Measurements from ENCODE around the gene CDK12.
"Not testable (repeated sequence)": the region's sequence is repeated elsewhere in the genome, so short reads cannot be mapped to it uniquely, and the experiment has no call there.

The CDK12 gene

DNA sequence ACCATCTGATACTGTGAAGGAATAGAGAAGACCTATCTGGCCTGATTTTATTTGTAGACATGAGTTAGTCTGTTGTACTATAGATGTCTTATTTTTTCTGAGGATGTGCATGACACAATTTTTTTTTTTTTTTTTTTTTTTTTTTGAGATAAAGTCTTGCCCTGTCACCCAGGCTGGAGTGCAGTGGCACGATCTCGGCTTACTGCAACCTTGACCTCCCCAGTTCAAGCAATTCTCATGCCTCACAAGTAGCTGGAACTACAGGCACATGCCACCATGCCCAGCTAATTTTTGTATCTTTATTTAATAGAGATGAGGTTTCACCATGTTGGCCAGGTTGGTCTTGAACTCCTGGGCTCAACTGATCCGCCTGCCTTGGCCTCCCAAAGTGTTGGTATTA is 26.2 kb downstream of the CDK12 start:
- H3K9me3 ChIP-seq (ENCODE audit: control insufficient read depth in 5 of 5, low read length in 5 of 5); H3K4me1 ChIP-seq (ENCODE audit: control insufficient read depth in 5 of 5, insufficient read depth in 5 of 5, low read length in 5 of 5); H3K4me3 ChIP-seq (ENCODE audit: low read depth in 1 of 5, low read length in 5 of 5); H3K27me3 ChIP-seq (ENCODE audit: control insufficient read depth in 5 of 5, insufficient read depth in 4 of 5, low read length in 5 of 5); H3K9ac ChIP-seq (ENCODE audit: low read length in 5 of 5); H3K27ac ChIP-seq (ENCODE audit: low read depth, low read length): not testable (repeated sequence)
- H3K36me3 ChIP-seq (ENCODE audit: control insufficient read depth in 5 of 5, insufficient read depth in 5 of 5, low read length in 5 of 5): peaks cover 7 to 31% (median 15%) of the 10 kb centered on the region in 5 donors

DNA sequence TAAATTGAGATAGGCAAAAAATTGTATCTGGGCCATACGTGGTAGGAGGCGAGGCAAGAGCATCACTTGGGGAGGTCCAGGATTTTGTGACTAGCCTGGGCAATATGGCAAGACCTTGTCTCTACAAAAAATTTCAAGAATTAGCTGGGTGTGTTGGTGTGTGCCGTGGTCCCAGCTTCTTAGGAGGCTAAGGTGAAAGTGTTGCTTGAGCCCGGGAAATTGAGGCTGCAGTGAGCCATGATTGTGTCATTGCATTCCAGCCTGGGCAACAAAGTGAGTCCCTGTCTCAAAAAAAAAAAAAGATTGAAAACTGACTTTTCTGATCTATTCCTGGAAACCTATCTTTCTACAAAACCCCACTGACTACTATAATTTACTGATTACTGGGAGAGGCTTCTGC is 26.7 kb downstream of the CDK12 start:
- H3K9ac ChIP-seq (ENCODE audit: low read length in 5 of 5): no peak overlapping the region
- peaks cover 9 to 31% (median 20%) of the 10 kb centered on the region in 5 donors for H3K36me3 ChIP-seq (ENCODE audit: control insufficient read depth in 5 of 5, insufficient read depth in 5 of 5, low read length in 5 of 5)
- no peaks in the 10 kb centered on the region for H3K9me3 ChIP-seq (ENCODE audit: control insufficient read depth in 5 of 5, low read length in 5 of 5)
- no peaks in the 10 kb centered on the region for H3K27me3 ChIP-seq (ENCODE audit: control insufficient read depth in 5 of 5, insufficient read depth in 4 of 5, low read length in 5 of 5)
- no peaks in the 10 kb centered on the region for H3K4me1 ChIP-seq (ENCODE audit: control insufficient read depth in 5 of 5, insufficient read depth in 5 of 5, low read length in 5 of 5)
- no peak overlapping the region for H3K4me3 ChIP-seq (ENCODE audit: low read depth in 1 of 5, low read length in 5 of 5)
- no peak overlapping the region for H3K27ac ChIP-seq (ENCODE audit: low read depth, low read length)

DNA sequence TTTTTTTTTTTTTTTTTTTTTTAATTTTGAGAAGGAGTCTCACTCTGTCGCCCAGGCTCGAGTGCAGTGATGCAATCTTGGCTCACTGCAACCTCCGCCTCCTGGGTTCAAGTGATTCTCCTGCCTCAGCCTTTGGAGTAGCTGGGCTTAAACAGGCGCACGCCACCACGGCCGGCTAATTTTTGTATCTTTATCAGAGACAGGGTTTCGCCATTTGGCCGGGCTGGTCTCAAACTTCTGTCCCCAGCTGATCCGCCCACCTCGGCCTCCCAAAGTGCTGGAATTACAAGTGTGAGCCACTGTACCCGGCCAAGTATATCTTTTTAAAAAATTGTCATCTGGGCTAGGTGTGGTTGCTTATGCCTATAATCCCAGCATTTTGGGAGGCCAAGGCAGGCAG is 35.6 kb downstream of the CDK12 start:
- not testable (repeated sequence) for H3K4me3 ChIP-seq (ENCODE audit: low read depth in 1 of 5, low read length in 5 of 5); H3K27me3 ChIP-seq (ENCODE audit: control insufficient read depth in 5 of 5, insufficient read depth in 4 of 5, low read length in 5 of 5); H3K4me1 ChIP-seq (ENCODE audit: control insufficient read depth in 5 of 5, insufficient read depth in 5 of 5, low read length in 5 of 5); H3K27ac ChIP-seq (ENCODE audit: low read depth, low read length); H3K9ac ChIP-seq (ENCODE audit: low read length in 5 of 5); H3K9me3 ChIP-seq (ENCODE audit: control insufficient read depth in 5 of 5, low read length in 5 of 5)
- H3K36me3 ChIP-seq (ENCODE audit: control insufficient read depth in 5 of 5, insufficient read depth in 5 of 5, low read length in 5 of 5): peaks cover 14 to 85% (median 69%) of the 10 kb centered on the region in 5 donors

DNA sequence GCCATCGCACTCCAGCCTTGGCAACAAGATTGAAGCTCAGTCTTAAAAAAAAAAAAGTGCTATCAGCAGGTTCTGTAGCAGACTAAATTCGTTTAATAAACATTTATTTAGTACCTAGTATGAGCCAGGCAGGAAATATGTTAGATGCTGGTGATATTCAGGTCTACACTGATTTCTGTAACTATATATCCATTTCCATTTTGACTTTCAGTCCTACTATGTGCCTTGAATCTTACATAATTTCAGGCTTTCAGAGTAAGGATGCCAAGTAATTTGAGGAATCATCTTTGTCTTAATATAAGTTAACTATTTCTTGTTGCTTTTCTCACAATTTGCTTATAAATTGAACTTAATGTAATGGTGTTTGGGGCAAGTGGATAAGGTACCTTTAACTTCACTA is 46.2 kb downstream of the CDK12 start:
- Histone ChIP-seq H3K4me1 (ENCODE audit: control insufficient read depth in 5 of 5, insufficient read depth in 5 of 5, low read length in 5 of 5) (no peaks in the 10 kb centered on the region), H3K27ac (ENCODE audit: low read depth, low read length) (no peak overlapping the region), H3K36me3 (ENCODE audit: control insufficient read depth in 5 of 5, insufficient read depth in 5 of 5, low read length in 5 of 5) (peaks cover 38 to 89% (median 62%) of the 10 kb centered on the region in 5 donors), H3K4me3 (ENCODE audit: low read depth in 1 of 5, low read length in 5 of 5) (no peak overlapping the region), H3K9ac (ENCODE audit: low read length in 5 of 5) (no peak overlapping the region), H3K9me3 (ENCODE audit: control insufficient read depth in 5 of 5, low read length in 5 of 5) (no peaks in the 10 kb centered on the region), H3K27me3 (ENCODE audit: control insufficient read depth in 5 of 5, insufficient read depth in 4 of 5, low read length in 5 of 5) (no peaks in the 10 kb centered on the region)

DNA sequence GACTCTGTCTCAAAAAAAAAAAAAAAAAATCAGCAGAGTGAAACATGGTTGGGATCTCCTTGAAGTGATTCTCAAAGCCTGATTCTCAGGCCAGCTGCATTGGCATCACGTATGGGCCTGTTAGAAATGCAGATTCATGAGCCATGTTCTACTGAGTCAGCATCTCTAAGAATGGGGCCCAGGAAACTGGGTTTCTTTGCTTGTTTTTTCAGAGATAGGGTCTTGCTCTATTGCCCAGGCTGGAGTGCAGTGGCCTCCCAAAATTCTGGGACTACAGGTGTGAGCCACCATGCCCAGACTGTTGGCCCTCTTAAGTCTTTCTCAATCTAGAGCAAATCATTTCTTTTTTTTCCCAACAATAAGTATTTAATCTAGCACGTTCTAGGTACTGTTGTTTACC is 47.7 kb downstream of the CDK12 start:
- H3K9ac ChIP-seq (ENCODE audit: low read length in 5 of 5): no peak overlapping the region
- no peaks in the 10 kb centered on the region for H3K9me3 ChIP-seq (ENCODE audit: control insufficient read depth in 5 of 5, low read length in 5 of 5)
- H3K36me3 ChIP-seq (ENCODE audit: control insufficient read depth in 5 of 5, insufficient read depth in 5 of 5, low read length in 5 of 5): peaks cover 45 to 87% (median 57%) of the 10 kb centered on the region in 5 donors
- H3K4me3 ChIP-seq (ENCODE audit: low read depth in 1 of 5, low read length in 5 of 5): no peak overlapping the region
- H3K27ac ChIP-seq (ENCODE audit: low read depth, low read length): no peak overlapping the region
- no peaks in the 10 kb centered on the region for H3K27me3 ChIP-seq (ENCODE audit: control insufficient read depth in 5 of 5, insufficient read depth in 4 of 5, low read length in 5 of 5)
- no peaks in the 10 kb centered on the region for H3K4me1 ChIP-seq (ENCODE audit: control insufficient read depth in 5 of 5, insufficient read depth in 5 of 5, low read length in 5 of 5)

DNA sequence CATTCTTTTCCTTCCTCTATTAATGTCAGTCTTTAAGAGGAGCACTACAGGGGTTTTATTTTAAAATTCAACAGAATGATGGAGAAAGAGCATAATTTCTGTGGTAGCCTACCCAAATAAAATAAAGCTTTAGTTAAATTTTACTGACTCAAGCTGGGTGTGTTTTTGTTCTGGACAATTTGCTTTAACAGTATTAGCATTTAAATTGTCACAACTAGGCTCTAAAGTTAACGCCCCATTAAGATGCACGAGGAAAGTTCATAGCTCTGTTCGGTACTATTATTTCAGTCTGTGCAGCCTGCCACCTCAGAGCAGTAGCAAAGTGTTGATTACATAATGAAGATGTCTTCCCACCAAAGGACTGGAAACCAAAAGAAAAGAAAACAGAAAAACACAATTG is 52.0 kb downstream of the CDK12 start:
- H3K27ac ChIP-seq (ENCODE audit: low read depth, low read length): no peak overlapping the region
- H3K36me3 ChIP-seq (ENCODE audit: control insufficient read depth in 5 of 5, insufficient read depth in 5 of 5, low read length in 5 of 5): peaks cover 43 to 90% (median 61%) of the 10 kb centered on the region in 5 donors
- H3K9me3 ChIP-seq (ENCODE audit: control insufficient read depth in 5 of 5, low read length in 5 of 5): no peaks in the 10 kb centered on the region
- H3K9ac ChIP-seq (ENCODE audit: low read length in 5 of 5): no peak overlapping the region
- H3K27me3 ChIP-seq (ENCODE audit: control insufficient read depth in 5 of 5, insufficient read depth in 4 of 5, low read length in 5 of 5): no peaks in the 10 kb centered on the region
- H3K4me1 ChIP-seq (ENCODE audit: control insufficient read depth in 5 of 5, insufficient read depth in 5 of 5, low read length in 5 of 5): no peaks in the 10 kb centered on the region
- no peak overlapping the region for H3K4me3 ChIP-seq (ENCODE audit: low read depth in 1 of 5, low read length in 5 of 5)

DNA sequence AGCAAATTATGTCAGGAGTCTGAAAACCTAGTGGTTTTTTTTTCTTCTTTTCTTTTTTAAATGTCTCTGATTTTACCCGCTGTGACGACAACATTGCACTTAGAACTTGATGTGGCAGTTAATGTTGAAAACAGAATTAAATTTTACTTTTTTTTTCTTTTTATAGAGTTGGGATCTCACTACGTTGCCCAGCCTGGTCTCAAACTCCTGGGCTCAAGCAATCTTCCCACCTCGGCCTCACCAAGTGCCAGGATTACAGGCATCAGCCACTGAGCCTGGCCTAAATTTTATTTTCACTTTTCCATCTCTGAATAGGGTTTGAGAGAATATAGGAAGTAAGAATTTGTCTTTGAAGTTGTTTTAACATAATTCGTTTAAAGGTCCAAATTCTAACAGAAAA is 52.6 kb downstream of the CDK12 start:
- no peaks in the 10 kb centered on the region for H3K4me1 ChIP-seq (ENCODE audit: control insufficient read depth in 5 of 5, insufficient read depth in 5 of 5, low read length in 5 of 5)
- H3K9ac ChIP-seq (ENCODE audit: low read length in 5 of 5): no peak overlapping the region
- H3K9me3 ChIP-seq (ENCODE audit: control insufficient read depth in 5 of 5, low read length in 5 of 5): no peaks in the 10 kb centered on the region
- H3K27me3 ChIP-seq (ENCODE audit: control insufficient read depth in 5 of 5, insufficient read depth in 4 of 5, low read length in 5 of 5): no peaks in the 10 kb centered on the region
- H3K27ac ChIP-seq (ENCODE audit: low read depth, low read length): no peak overlapping the region
- no peak overlapping the region for H3K4me3 ChIP-seq (ENCODE audit: low read depth in 1 of 5, low read length in 5 of 5)
- H3K36me3 ChIP-seq (ENCODE audit: control insufficient read depth in 5 of 5, insufficient read depth in 5 of 5, low read length in 5 of 5): peaks cover 43 to 90% (median 61%) of the 10 kb centered on the region in 5 donors

DNA sequence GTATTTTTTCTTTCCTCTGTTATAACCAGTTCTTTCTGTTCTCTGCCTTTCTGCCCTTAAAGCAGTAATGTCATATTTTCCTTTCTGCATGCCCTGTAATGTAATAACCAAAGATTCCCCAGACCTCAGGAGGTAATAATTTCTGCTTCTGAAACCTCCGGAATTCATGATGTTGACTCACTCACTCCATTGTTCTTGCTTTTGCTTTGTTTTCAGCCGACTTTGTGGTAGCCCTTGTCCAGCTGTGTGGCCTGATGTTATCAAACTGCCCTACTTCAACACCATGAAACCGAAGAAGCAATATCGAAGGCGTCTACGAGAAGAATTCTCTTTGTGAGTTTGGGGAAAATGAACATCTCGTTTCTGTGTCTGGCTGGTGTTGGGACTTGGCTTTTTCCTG is 55.9 kb downstream of the CDK12 start:
- Histone ChIP-seq H3K4me3 (ENCODE audit: low read depth in 1 of 5, low read length in 5 of 5) (no peak overlapping the region), H3K4me1 (ENCODE audit: control insufficient read depth in 5 of 5, insufficient read depth in 5 of 5, low read length in 5 of 5) (no peaks in the 10 kb centered on the region), H3K27ac (ENCODE audit: low read depth, low read length) (no peak overlapping the region), H3K9me3 (ENCODE audit: control insufficient read depth in 5 of 5, low read length in 5 of 5) (no peaks in the 10 kb centered on the region), H3K27me3 (ENCODE audit: control insufficient read depth in 5 of 5, insufficient read depth in 4 of 5, low read length in 5 of 5) (no peaks in the 10 kb centered on the region), H3K36me3 (ENCODE audit: control insufficient read depth in 5 of 5, insufficient read depth in 5 of 5, low read length in 5 of 5) (peaks cover 39 to 94% (median 70%) of the 10 kb centered on the region in 5 donors), H3K9ac (ENCODE audit: low read length in 5 of 5) (no peak overlapping the region)

DNA sequence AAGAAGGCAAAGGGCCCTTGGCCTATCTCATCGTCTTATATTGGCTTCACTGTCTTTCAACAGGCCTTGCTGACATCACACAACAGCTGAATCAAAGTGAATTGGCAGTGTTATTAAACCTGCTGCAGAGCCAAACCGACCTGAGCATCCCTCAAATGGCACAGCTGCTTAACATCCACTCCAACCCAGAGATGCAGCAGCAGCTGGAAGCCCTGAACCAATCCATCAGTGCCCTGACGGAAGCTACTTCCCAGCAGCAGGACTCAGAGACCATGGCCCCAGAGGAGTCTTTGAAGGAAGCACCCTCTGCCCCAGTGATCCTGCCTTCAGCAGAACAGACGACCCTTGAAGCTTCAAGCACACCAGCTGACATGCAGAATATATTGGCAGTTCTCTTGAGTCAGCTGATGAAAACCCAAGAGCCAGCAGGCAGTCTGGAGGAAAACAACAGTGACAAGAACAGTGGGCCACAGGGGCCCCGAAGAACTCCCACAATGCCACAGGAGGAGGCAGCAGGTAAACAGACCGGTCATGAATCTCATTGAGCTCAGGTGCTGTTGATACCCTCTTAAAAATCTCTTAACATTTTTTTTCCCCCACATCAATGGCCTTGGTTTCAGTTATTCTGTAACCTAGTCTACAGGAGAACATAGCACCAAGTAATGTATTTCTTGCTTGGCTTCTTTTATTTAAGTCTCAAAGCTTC is 64.7 kb downstream of the CDK12 start:
- H3K9ac ChIP-seq (ENCODE audit: low read length in 5 of 5): no peak overlapping the region
- no peak overlapping the region for H3K4me3 ChIP-seq (ENCODE audit: low read depth in 1 of 5, low read length in 5 of 5)
- H3K9me3 ChIP-seq (ENCODE audit: control insufficient read depth in 5 of 5, low read length in 5 of 5): no peaks in the 10 kb centered on the region
- H3K36me3 ChIP-seq (ENCODE audit: control insufficient read depth in 5 of 5, insufficient read depth in 5 of 5, low read length in 5 of 5): peaks cover 37 to 82% (median 70%) of the 10 kb centered on the region in 5 donors
- H3K27ac ChIP-seq (ENCODE audit: low read depth, low read length): no peak overlapping the region
- H3K27me3 ChIP-seq (ENCODE audit: control insufficient read depth in 5 of 5, insufficient read depth in 4 of 5, low read length in 5 of 5): no peaks in the 10 kb centered on the region
- H3K4me1 ChIP-seq (ENCODE audit: control insufficient read depth in 5 of 5, insufficient read depth in 5 of 5, low read length in 5 of 5): peaks cover 0 to 10% (median 4%) of the 10 kb centered on the region in 5 donors

DNA sequence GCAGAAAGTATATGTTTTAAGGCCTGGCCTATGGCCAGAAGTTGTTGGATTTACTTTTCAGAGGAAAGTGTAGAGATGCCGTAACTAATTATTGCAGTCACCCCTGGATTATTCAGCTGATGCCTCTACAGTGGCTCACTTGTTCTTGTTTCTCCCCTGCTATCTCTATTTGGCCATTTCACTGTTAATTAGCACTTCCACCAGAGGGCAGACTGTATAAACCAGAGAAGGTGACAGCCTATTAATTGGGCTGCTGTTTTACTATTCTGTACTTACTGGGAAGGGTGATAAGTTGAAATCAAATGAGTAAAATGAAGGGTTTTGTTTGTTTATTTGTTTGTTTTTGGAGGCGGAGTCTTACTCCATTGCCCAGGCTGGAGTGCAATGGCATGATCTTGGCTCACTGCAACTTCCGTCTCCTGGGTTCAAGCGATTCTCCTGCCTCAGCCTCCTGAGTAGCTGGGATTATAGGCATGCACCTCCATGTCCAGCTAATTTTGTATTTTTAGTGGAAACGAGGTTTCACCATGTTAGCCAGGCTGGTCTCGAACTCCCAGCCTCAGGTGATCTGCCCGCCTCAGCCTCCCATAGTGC is 66.0 kb downstream of the CDK12 start:
- Histone ChIP-seq H3K9ac (ENCODE audit: low read length in 5 of 5) (no peak overlapping the region), H3K36me3 (ENCODE audit: control insufficient read depth in 5 of 5, insufficient read depth in 5 of 5, low read length in 5 of 5) (peaks cover 41 to 76% (median 63%) of the 10 kb centered on the region in 5 donors), H3K4me1 (ENCODE audit: control insufficient read depth in 5 of 5, insufficient read depth in 5 of 5, low read length in 5 of 5) (peaks cover 0 to 16% (median 8%) of the 10 kb centered on the region in 5 donors), H3K9me3 (ENCODE audit: control insufficient read depth in 5 of 5, low read length in 5 of 5) (no peaks in the 10 kb centered on the region), H3K27me3 (ENCODE audit: control insufficient read depth in 5 of 5, insufficient read depth in 4 of 5, low read length in 5 of 5) (no peaks in the 10 kb centered on the region), H3K4me3 (ENCODE audit: low read depth in 1 of 5, low read length in 5 of 5) (no peak overlapping the region), H3K27ac (ENCODE audit: low read depth, low read length) (no peak overlapping the region)
